Mucosa of stomach (tissue), 1 donor: ENCODE measurements around the gene MEP1A.

Source experiments
- H3K27me3 ChIP-seq: one replicate; pipeline ENCODE4 v1.7.0; 2013; ENCODE audit warnings: mild to moderate bottlenecking, low read length; ENCODE audit not compliant: control insufficient read depth, insufficient read depth
- H3K36me3 ChIP-seq: one replicate; pipeline ENCODE4 v1.7.0; 2013; ENCODE audit warnings: low read length; ENCODE audit not compliant: control insufficient read depth, insufficient read depth
- H3K4me1 ChIP-seq: one replicate; pipeline ENCODE4 v1.7.0; 2013; ENCODE audit warnings: mild to moderate bottlenecking, low read length; ENCODE audit not compliant: control insufficient read depth, insufficient read depth
- H3K4me3 ChIP-seq: one replicate; pipeline ENCODE4 v1.7.0; 2013; ENCODE audit warnings: low read length
- H3K9ac ChIP-seq: one replicate; pipeline ENCODE4 v1.7.0; 2013; ENCODE audit warnings: mild to moderate bottlenecking, low read length, moderate library complexity
- H3K9me3 ChIP-seq: one replicate; pipeline ENCODE4 v1.7.0; 2013; ENCODE audit warnings: mild to moderate bottlenecking, low read length, moderate library complexity; ENCODE audit not compliant: control insufficient read depth
- donor health status: Pancreatic carcinoma.

The MEP1A gene

DNA sequence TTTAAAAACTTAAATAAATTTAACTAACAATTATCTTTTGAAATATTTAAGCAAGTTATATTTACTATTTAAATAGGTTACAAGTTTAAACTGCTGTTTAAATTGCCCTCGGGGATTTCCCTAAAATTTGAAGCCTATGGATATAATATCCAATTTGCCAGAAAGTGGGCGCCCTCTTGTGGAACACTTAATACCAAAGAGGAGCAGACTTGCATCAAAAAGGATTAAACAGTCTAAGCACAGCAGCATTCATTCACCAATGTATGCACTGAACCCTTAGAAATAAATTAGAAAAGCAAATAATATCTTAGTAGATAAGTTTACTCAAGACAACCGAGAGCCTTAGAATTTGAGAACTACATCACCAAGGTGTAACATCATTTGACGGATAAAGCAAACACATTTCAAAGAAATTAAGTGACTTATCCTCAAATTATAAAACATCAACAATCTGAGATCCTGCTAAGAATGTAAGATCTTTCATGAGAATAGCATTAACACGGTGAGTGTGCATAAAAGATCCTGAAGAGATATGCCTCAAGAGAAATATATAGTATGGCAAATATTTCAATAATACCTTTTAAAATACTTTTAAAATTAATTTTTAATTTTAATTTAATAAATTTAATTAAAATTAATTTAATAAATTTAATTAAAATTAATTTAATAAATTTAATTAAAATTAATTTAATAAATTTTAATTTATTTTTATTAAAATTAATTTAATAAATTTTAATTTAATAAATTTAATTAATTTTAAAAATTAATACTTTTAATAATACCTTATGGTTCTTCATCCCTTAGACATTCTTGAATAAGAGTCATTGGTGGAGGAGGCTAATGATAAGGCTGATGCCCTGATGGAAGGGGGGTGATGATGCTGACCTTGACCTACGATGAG, 11.5 kb upstream of the MEP1A start:
- H3K4me1 ChIP-seq, result no peaks in the 10 kb centered on the region
- no peaks in the 10 kb centered on the region for H3K27me3 ChIP-seq

DNA sequence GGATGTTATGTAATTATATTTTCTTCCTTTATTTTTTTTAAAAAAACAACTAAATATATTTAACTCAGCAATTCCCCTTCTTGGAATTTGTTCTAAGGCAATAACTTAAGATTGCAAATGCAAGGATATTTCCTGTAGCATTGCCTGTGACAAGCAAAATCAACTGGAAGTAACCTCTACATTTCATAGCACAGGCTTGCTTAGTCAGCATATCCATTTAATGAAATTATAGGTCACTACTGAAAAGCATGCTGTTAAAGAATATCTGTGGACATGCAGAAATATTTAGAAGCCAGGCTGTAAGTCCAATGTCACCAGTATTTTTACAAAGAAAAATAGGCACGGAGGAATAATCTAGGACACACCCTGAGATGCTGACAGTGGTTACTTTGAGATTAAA, 8.7 kb upstream of the MEP1A start:
- H3K4me1 ChIP-seq, result no peaks in the 10 kb centered on the region
- H3K9me3 ChIP-seq, result no peaks in the 10 kb centered on the region
- no peaks in the 10 kb centered on the region for H3K27me3 ChIP-seq
- H3K4me3 ChIP-seq, result no peak overlapping the region
- H3K36me3 ChIP-seq, result no peaks in the 10 kb centered on the region
- no peak overlapping the region for H3K9ac ChIP-seq

More for the DNA sequence above, 11.5 kb upstream of the MEP1A start:
- no peak overlapping the region for H3K9ac ChIP-seq
- H3K9me3 ChIP-seq, result no peaks in the 10 kb centered on the region
- H3K36me3 ChIP-seq, result no peaks in the 10 kb centered on the region
- H3K4me3 ChIP-seq, result no peak overlapping the region

DNA sequence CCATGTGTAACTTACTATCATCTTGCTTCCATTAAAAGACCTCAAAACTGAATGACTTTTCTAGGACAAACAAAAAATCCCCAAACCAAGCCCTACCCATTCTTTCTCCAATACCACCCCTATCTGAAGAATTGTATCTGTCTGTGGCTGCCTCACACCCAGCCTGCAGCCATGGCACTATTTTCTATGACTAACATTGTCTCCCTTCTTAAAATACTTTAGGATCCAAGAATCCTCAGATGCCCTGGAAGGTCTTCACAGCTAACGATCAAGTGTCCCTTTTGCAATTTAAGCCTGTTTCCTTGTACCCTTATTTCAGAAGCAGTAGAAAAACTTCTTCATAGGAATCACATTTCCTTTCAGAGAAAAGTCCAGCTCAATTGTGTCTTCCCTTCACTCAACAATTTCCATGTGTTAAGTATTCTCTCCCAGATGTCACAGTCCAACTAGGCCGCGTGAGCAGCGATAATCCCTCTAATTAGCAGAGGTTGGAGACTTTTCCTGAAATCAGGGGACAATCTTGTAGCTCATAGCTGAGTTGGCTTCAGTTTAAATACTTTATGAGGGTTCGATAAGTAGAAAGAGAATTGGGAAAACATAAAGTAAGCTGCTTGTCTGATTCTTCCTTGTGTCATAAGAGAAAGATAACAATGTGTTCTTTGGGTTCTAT, 5.2 kb upstream of the MEP1A start:
- Histone ChIP-seq H3K9ac (no peak overlapping the region), H3K4me1 (peaks cover 8% of the 10 kb centered on the region), H3K36me3 (no peaks in the 10 kb centered on the region), H3K9me3 (no peaks in the 10 kb centered on the region), H3K4me3 (no peak overlapping the region), H3K27me3 (no peaks in the 10 kb centered on the region)

DNA sequence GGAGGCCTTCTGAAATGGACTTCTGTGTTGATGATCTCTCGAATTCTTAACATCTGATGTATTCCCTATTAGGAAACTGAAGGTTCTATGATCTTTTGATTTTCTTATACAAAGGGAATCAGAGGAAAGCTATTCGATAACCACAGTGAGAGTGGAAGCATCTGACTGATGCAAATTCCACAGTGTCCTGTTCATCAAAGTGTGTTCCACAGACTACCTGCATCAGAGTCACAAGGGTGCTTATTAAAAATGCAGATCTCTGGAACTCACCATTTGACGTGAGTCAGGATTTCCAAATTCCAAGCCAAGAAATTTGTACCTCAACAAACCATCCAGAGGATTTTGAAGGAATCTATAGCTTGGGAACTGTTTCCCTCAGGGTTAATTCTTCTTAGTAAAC, 4.4 kb upstream of the MEP1A start:
- Histone ChIP-seq H3K4me3 (no peak overlapping the region), H3K27me3 (no peaks in the 10 kb centered on the region), H3K36me3 (no peaks in the 10 kb centered on the region), H3K9me3 (no peaks in the 10 kb centered on the region), H3K4me1 (peaks cover 8% of the 10 kb centered on the region), H3K9ac (no peak overlapping the region)

- H3K9me3 ChIP-seq, result no peaks in the 10 kb centered on the region
- peaks cover 8% of the 10 kb centered on the region for H3K4me1 ChIP-seq
- H3K27me3 ChIP-seq, result no peaks in the 10 kb centered on the region
- no peak overlapping the region for H3K4me3 ChIP-seq
- no peak overlapping the region for H3K9ac ChIP-seq
- H3K36me3 ChIP-seq, result no peaks in the 10 kb centered on the region
These were observed 3.5 kb upstream of the MEP1A start for GRCh38 chr6:46789434-46790354.

DNA sequence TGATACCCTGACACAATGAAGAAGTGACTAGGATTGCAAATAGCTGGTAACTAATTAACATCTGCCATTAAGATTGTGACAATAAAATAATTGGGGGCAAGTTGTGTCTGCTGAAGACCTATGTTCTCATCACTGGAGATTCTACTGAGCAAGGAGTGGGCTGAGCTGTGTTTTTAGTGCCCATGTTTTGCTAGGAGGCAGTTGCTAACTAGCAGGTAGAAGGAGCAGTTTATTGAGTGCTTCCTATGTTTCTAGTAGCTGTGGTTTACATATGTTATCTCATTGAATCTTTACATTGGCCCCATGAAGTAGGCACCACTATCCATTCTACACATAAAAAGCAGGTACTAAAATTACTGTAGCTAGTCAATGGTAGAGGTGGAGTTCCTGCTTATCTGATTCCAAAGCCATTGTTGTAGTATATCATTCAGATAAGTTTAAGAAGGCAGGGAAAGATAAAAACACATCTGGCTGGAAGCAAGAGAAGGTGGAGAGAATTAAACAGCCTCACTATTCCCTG, 2.8 kb upstream of the MEP1A start:
- Histone ChIP-seq H3K9me3 (no peaks in the 10 kb centered on the region), H3K4me1 (peaks cover 8% of the 10 kb centered on the region), H3K36me3 (no peaks in the 10 kb centered on the region), H3K27me3 (no peaks in the 10 kb centered on the region), H3K4me3 (no peak overlapping the region), H3K9ac (no peak overlapping the region)

DNA sequence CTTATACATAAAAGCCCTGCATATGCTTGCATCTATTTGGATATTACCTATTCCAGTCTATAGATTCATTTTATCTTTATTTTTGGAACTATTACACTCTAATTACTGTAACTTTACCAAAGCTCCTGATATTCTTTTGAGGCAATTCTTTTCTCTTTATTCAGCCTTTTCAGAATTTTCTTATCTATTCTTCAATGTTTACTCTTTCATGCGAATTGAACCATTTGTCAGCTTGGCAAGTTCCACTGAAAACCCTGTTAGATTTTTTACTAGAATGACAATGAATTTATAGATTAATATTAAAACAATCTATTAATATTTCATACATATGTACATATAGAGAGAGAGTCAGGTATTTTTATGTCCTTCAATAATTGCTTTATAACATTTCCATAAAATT, 554 bp upstream of the MEP1A start:
- Histone ChIP-seq H3K36me3 (no peaks in the 10 kb centered on the region), H3K9ac (no peak overlapping the region), H3K27me3 (no peaks in the 10 kb centered on the region), H3K9me3 (no peaks in the 10 kb centered on the region), H3K4me3 (no peak overlapping the region), H3K4me1 (peaks cover 8% of the 10 kb centered on the region)

DNA sequence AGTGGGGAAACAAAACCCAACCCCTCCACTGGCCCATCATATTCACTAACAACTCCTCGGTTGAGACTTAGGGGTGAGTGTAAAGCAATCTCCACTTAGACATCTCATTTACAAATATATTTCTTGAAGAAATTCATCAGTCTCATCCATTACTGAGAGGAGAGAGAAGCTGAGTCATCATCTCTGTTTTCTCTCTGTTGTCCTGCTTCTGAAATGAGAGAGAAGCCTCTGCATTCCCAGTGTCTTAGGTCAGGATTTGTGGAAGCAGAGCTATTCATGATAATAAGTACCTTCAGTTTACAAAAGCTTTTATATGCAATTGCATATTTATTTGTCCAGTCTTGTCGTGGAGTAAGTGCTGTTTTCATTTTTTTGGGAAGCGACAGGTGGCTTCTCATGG, 879 bp downstream of the MEP1A start:
- H3K9me3 ChIP-seq, result no peaks in the 10 kb centered on the region
- H3K9ac ChIP-seq, result no peak overlapping the region
- no peak overlapping the region for H3K4me3 ChIP-seq
- no peaks in the 10 kb centered on the region for H3K36me3 ChIP-seq
- no peaks in the 10 kb centered on the region for H3K27me3 ChIP-seq
- H3K4me1 ChIP-seq, result peaks cover 8% of the 10 kb centered on the region

DNA sequence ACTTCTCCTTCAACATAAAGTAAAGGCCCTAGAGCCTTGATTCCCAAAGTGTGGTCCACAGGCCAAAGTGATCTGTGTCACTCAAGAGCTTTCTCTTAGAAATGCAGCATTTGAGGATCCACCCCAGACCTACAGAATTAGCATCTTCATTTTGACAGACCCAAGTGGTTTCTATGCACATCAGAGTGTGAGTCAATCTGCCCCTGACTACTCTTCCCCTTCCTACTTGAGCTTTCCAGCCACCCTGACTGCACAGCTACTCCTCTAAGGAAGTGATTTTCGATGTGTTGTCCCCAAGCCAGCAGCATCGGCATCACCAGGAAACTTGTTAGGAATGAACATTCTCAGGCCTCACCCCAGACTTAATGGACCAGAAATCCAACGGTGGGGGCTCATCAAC, 2.6 kb downstream of the MEP1A start:
- Histone ChIP-seq H3K9me3 (no peaks in the 10 kb centered on the region), H3K27me3 (no peaks in the 10 kb centered on the region), H3K36me3 (no peaks in the 10 kb centered on the region), H3K4me1 (no peaks in the 10 kb centered on the region), H3K9ac (no peak overlapping the region), H3K4me3 (no peak overlapping the region)

DNA sequence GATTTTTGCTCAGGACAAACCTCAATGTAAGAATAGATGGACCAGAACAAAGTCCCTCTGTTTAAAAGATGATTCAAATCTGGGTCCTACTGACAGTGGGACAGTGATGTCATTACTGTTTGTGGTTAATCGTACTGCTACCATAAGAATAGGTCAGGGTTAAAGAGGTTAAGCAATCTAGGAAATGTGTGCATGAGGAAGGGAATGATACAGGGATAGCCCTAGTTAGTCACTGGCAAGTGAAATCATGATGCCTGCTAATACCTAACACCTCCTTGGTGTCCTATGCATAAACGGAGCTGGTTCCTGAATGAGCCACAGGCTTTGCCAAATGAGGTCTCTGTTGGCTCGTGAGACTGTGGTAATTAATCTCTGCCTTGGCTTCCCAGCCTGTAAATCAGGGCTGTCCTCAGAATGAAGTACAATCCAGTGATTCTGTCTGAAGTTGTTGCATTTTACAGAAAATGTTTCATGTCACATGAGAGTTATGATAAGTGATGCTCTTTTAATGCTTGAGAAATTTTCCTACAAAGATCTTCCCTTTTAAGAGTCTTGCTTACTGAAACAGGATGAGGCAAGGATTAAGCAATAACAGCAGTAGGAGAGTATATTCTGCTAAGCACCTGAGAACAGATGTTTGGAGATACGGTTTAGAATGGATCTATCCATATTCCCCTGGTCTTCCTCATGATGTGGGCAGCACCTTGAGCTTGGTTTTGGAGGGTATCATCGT, 3.8 kb downstream of the MEP1A start:
- Histone ChIP-seq H3K4me3 (no peak overlapping the region), H3K9ac (no peak overlapping the region), H3K9me3 (no peaks in the 10 kb centered on the region), H3K36me3 (no peaks in the 10 kb centered on the region), H3K4me1 (no peaks in the 10 kb centered on the region), H3K27me3 (no peaks in the 10 kb centered on the region)

DNA sequence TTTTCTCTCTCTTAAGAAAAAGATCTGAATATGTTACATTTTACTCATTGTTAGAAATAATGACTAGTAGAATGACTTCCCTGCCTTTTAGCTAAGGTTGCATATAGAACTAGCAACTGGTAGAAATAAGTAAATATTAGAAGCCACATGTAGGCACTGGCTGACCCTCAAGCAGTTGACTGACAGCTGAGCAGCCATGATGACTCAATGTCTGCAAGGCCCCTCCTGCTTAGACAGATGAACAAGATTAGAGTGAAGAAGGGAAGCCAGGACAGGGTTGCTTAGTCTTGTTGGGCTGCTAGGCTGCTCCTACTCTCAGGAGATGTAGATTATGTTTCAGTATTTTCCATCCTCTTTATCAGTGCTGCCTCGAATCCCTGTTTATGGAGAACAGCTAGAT, 6.5 kb downstream of the MEP1A start:
- Histone ChIP-seq H3K27me3 (no peaks in the 10 kb centered on the region), H3K36me3 (no peaks in the 10 kb centered on the region), H3K9ac (no peak overlapping the region), H3K4me3 (no peak overlapping the region), H3K9me3 (no peaks in the 10 kb centered on the region), H3K4me1 (no peaks in the 10 kb centered on the region)
